ENCODE measurements around the gene DDX10. TPM values are rescaled to one million over a fixed set of nuclear protein-coding genes. Genes with fewer than 3 reads are reported as not detected.

DDX10 gene
- total and polyA plus RNA-seq, 12 donors = 10.6 to 141 (median 22.6) TPM

GRCh38 chr11:108933630-108934029 is 268.8 kb downstream of the DDX10 start:
- no peak for TF ChIP-seq POLR2A (IDR thresholded peaks at IDR 0.05)
- TF ChIP-seq, protein P1, sequence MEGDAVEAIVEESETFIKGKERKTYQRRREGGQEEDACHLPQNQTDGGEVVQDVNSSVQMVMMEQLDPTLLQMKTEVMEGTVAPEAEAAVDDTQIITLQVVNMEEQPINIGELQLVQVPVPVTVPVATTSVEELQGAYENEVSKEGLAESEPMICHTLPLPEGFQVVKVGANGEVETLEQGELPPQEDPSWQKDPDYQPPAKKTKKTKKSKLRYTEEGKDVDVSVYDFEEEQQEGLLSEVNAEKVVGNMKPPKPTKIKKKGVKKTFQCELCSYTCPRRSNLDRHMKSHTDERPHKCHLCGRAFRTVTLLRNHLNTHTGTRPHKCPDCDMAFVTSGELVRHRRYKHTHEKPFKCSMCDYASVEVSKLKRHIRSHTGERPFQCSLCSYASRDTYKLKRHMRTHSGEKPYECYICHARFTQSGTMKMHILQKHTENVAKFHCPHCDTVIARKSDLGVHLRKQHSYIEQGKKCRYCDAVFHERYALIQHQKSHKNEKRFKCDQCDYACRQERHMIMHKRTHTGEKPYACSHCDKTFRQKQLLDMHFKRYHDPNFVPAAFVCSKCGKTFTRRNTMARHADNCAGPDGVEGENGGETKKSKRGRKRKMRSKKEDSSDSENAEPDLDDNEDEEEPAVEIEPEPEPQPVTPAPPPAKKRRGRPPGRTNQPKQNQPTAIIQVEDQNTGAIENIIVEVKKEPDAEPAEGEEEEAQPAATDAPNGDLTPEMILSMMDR (IDR thresholded peaks at IDR 0.05) = no peak
- intact Hi-C loops (cut with DNase I) = loop anchor here in 1 of 2 donors (5.0 kb wide), 1 partner anchor 41 kb away; no protein-coding TSS in a partner anchor
- 89 to 93% (median 92%) methylated on average over 2 of the region's 2 CpGs for WGBS, 4 donors
- H3K27ac ChIP-seq = no peak overlapping the region
- no peaks in the 10 kb centered on the region for H3K9me3 ChIP-seq (replicated peaks in 1 of 3)
- H3K27me3 ChIP-seq = no peaks in the 10 kb centered on the region
- DNase-seq = no peak
- no peaks in the 10 kb centered on the region for H3K36me3 ChIP-seq (replicated peaks in 1 of 2)
- no peaks in the 10 kb centered on the region for H3K4me1 ChIP-seq (replicated peaks in 1 of 2)
- H3K4me3 ChIP-seq = no peak overlapping the region

DNA sequence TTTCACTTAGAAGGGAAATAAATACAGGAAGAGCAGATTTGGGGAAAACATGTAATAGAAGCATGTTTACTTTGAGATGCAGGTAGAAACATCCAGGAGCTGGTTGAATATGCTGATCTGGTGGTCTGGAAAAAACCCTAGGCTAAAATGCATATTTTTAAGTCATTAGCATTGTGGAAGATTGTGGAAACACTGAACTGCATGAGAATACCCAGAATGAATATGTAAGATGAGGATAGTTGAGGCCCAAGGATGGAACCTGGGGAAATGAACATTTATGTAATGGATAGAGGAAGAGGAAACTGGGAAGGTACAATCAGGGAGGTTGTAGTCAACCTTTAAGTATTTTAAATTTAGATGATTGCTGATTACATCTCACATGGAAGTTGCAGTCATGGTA is 269.4 kb downstream of the DDX10 start:
- TF ChIP-seq POLR2A (IDR thresholded peaks at IDR 0.05) = no peak
- TF ChIP-seq, protein P1 (IDR thresholded peaks at IDR 0.05) = no peak
- H3K27me3 ChIP-seq = no peaks in the 10 kb centered on the region
- DNase-seq = no peak
- H3K27ac ChIP-seq = no peak overlapping the region
- H3K4me1 ChIP-seq (replicated peaks in 1 of 2) = no peaks in the 10 kb centered on the region
- no peaks in the 10 kb centered on the region for H3K36me3 ChIP-seq (replicated peaks in 1 of 2)
- H3K4me3 ChIP-seq = no peak overlapping the region
- H3K9me3 ChIP-seq (replicated peaks in 1 of 3) = no peaks in the 10 kb centered on the region
- intact Hi-C loops (cut with DNase I) = loop anchor here in 1 of 2 donors (5.0 kb wide), 1 partner anchor 42 kb away; no protein-coding TSS in a partner anchor

GRCh38 chr11:108934696-108935095 is 269.8 kb downstream of the DDX10 start:
- Histone ChIP-seq H3K27me3 (no peaks in the 10 kb centered on the region), H3K27ac (no peak overlapping the region), H3K36me3 (replicated peaks in 1 of 2) (no peaks in the 10 kb centered on the region), H3K4me3 (no peak overlapping the region), H3K9me3 (replicated peaks in 1 of 3) (no peaks in the 10 kb centered on the region), H3K4me1 (replicated peaks in 1 of 2) (no peaks in the 10 kb centered on the region)
- no peak for DNase-seq
- 96 to 98% (median 97%) methylated on average over 7 of the region's 7 CpGs for WGBS, 4 donors
- intact Hi-C loops (cut with DNase I) = loop anchor here in 1 of 2 donors (5.0 kb wide), 1 partner anchor 42 kb away; no protein-coding TSS in a partner anchor
- TF ChIP-seq, protein P1 (IDR thresholded peaks at IDR 0.05) = no peak
- TF ChIP-seq POLR2A (IDR thresholded peaks at IDR 0.05) = no peak

DNA sequence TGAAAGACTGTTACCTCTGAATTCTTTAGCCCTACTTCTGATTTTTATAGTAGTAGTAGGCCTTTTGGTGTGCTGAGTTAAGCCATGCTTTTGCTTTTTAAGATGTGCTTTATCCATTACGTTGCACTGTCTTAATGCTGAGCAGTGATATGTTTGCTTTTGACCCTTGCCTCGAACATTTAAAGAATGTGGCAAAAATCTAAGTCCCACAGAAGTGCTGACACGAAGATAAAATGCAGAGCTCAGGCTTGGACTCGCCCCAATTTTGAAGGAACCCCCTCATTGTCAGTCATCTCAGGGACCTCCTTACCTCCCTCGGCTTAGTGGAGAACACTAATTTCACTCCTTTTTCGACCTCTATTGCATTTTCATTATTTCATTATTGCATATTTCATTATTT is 272.9 kb downstream of the DDX10 start:
- Histone ChIP-seq H3K9me3 (replicated peaks in 1 of 3) (no peaks in the 10 kb centered on the region), H3K36me3 (replicated peaks in 1 of 2) (peaks cover 0 to 3% of the 10 kb centered on the region in 2 donors), H3K4me1 (replicated peaks in 1 of 2) (no peaks in the 10 kb centered on the region), H3K27me3 (no peaks in the 10 kb centered on the region), H3K27ac (no peak overlapping the region), H3K4me3 (no peak overlapping the region)
- TF ChIP-seq, protein P1 (IDR thresholded peaks at IDR 0.05) = no peak
- TF ChIP-seq POLR2A (IDR thresholded peaks at IDR 0.05) = no peak
- WGBS, 4 donors = 84 to 90% (median 89%) methylated on average over 6 of the region's 6 CpGs
- no peak for DNase-seq
- intact Hi-C loops (cut with DNase I) = no loop called here

Measured in adrenal gland (tissue), 12 donors.